Central memory CD8-positive, alpha-beta T cell (primary cell): ENCODE data around the gene NDUFAF5.

Experiments used
- ATAC-seq: fragments of 150-1000 bp; cut with Tn5 transposase; replicated peaks from 2 replicates; pipeline ENCODE4 v1.10.0; 2022; ENCODE audit warnings: mild to moderate bottlenecking, moderate FRiP score, moderate number of reproducible peaks; ENCODE audit not compliant: poor library complexity, severe bottlenecking; ENCODE audit errors: extremely low read depth
- DNase-seq, 2 donors: peaks; one replicate each; pipeline ENCODE4 v3.0.0; 2021; ENCODE audit warnings: low spot score in 2 of 2
- H3K27ac Mint-ChIP-seq: one replicate; pipeline ENCODE4 v1.8.0; 2022; ENCODE audit warnings: low read depth, mild to moderate bottlenecking, moderate library complexity, mixed read lengths
- H3K27me3 Mint-ChIP-seq: one replicate; pipeline ENCODE4 v1.8.0; 2022; ENCODE audit warnings: mixed read lengths
- H3K36me3 Mint-ChIP-seq: one replicate; pipeline ENCODE4 v1.8.0; 2022; ENCODE audit warnings: mild to moderate bottlenecking, moderate library complexity, mixed read lengths; ENCODE audit not compliant: insufficient read depth
- H3K4me1 Mint-ChIP-seq: one replicate; pipeline ENCODE4 v1.8.0; 2022; ENCODE audit warnings: mixed read lengths
- H3K4me3 Mint-ChIP-seq: one replicate; pipeline ENCODE4 v1.8.0; 2022; ENCODE audit warnings: mild to moderate bottlenecking, moderate library complexity, mixed read lengths
- H3K9me3 Mint-ChIP-seq: one replicate; pipeline ENCODE4 v1.8.0; 2022; ENCODE audit warnings: mixed read lengths

The NDUFAF5 gene

GRCh38 chr20:13868331-13868730 is 83.5 kb downstream of the NDUFAF5 start:
- Mint-ChIP-seq H3K27me3 (no peaks in the 10 kb centered on the region), H3K36me3 (no peaks in the 10 kb centered on the region), H3K4me3 (no peak overlapping the region), H3K27ac (no peak overlapping the region), H3K9me3 (no peaks in the 10 kb centered on the region), H3K4me1 (no peaks in the 10 kb centered on the region)
- DNase-seq (no peak), ATAC-seq (no peak)

DNA sequence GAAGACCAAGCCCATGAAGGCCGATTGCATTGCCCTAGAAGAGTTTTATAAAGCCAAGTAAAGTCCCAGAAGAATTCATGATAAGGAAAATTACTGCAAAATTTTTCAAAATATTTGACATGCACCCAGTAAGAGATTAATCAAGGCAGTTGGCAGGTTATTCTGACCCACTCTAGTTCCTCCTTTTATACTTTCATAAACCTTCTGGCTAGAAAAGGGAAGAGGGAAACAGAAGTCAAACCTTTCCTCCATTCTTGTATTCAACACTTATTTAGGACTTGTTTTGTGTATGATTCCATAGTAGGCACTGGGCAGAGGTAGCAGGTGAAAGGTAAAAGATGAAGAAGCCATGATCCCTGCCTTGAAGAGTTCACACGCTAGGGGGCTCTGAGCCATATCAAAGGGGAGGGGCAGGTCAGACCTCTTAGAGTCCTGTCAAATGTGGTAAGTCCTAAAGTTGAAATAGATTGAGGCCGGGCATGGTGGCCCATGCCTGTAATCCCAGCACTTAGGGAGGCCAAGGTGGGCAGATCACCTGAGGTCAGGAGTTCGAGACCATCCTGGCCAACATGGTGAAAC is 85.4 kb downstream of the NDUFAF5 start:
- ATAC-seq (no peak), DNase-seq (no peak)
- Mint-ChIP-seq H3K4me1 (no peaks in the 10 kb centered on the region), H3K27me3 (no peaks in the 10 kb centered on the region), H3K4me3 (no peak overlapping the region), H3K36me3 (no peaks in the 10 kb centered on the region), H3K27ac (no peak overlapping the region), H3K9me3 (no peaks in the 10 kb centered on the region)
